ENCODE data around the gene FABP1.

The FABP1 gene

GRCh38 chr2:88115825-88116518 is 11.9 kb downstream of the FABP1 start:
- DNase-seq (ENCODE audit: low read depth in 2 of 2): no peak

GRCh38 chr2:88114889-88115288 is 13.0 kb downstream of the FABP1 start:
- no peak for DNase-seq (ENCODE audit: low read depth in 2 of 2)

- no peak for DNase-seq (ENCODE audit: low read depth in 2 of 2)
Measured at GRCh38 chr2:88113069-88113468, 14.8 kb downstream of the FABP1 start.

GRCh38 chr2:88110830-88111229 is 17.0 kb downstream of the FABP1 start:
- DNase-seq (ENCODE audit: low read depth in 2 of 2): no peak

- no peak for DNase-seq (ENCODE audit: low read depth in 2 of 2)
Measured at GRCh38 chr2:88108796-88109195, 19.1 kb downstream of the FABP1 start.

GRCh38 chr2:88100489-88100858 is 27.4 kb downstream of the FABP1 start:
- no peak for DNase-seq (ENCODE audit: low read depth in 2 of 2)

- DNase-seq (ENCODE audit: low read depth in 2 of 2): no peak
Measured at GRCh38 chr2:88099798-88100488, 27.9 kb downstream of the FABP1 start.

- DNase-seq (ENCODE audit: low read depth in 2 of 2): no peak
Measured at GRCh38 chr2:88098558-88098900, 29.3 kb downstream of the FABP1 start.

GRCh38 chr2:88097891-88098557 is 29.8 kb downstream of the FABP1 start:
- DNase-seq (ENCODE audit: low read depth in 2 of 2): no peak

GRCh38 chr2:88097192-88097591 is 30.7 kb downstream of the FABP1 start:
- no peak for DNase-seq (ENCODE audit: low read depth in 2 of 2)

GRCh38 chr2:88096708-88097107 is 31.2 kb downstream of the FABP1 start:
- DNase-seq (ENCODE audit: low read depth in 2 of 2): no peak

- DNase-seq (ENCODE audit: low read depth in 2 of 2): no peak
Measured at GRCh38 chr2:88095022-88095421, 32.8 kb downstream of the FABP1 start.

- DNase-seq (ENCODE audit: low read depth in 2 of 2): no peak
Measured at GRCh38 chr2:88092773-88093172, 35.1 kb downstream of the FABP1 start.

GRCh38 chr2:88091943-88092342 is 35.9 kb downstream of the FABP1 start:
- no peak for DNase-seq (ENCODE audit: low read depth in 2 of 2)

- no peak for DNase-seq (ENCODE audit: low read depth in 2 of 2)
Measured at GRCh38 chr2:88090446-88091283, 37.2 kb downstream of the FABP1 start.

GRCh38 chr2:88088999-88089398 is 38.9 kb downstream of the FABP1 start:
- no peak for DNase-seq (ENCODE audit: low read depth in 2 of 2)

GRCh38 chr2:88087763-88088162 is 40.1 kb downstream of the FABP1 start:
- DNase-seq (ENCODE audit: low read depth in 2 of 2): no peak

- DNase-seq (ENCODE audit: low read depth in 2 of 2): no peak
Measured at GRCh38 chr2:88087073-88087472, 40.8 kb downstream of the FABP1 start.

GRCh38 chr2:88086401-88086800 is 41.5 kb downstream of the FABP1 start:
- no peak for DNase-seq (ENCODE audit: low read depth in 2 of 2)

- DNase-seq (ENCODE audit: low read depth in 2 of 2): no peak
Measured at GRCh38 chr2:88085602-88086001, 42.3 kb downstream of the FABP1 start.

GRCh38 chr2:88085099-88085498 is 42.8 kb downstream of the FABP1 start:
- no peak for DNase-seq (ENCODE audit: low read depth in 2 of 2)

GRCh38 chr2:88082781-88083180 is 45.1 kb downstream of the FABP1 start:
- no peak for DNase-seq (ENCODE audit: low read depth in 2 of 2)

Data from fibroblast of skin of left biceps (primary cell).